Adipose tissue (tissue), 3 donors: ENCODE results near the gene GTF3C4. TPM values are rescaled to one million over a fixed set of nuclear protein-coding genes. Genes with fewer than 3 reads are reported as not detected.

Source experiments
- H3K27ac ChIP-seq: one replicate; pipeline ENCODE4 v1.5.1; 2013; ENCODE audit warnings: low read depth, low read length
- WGBS, 3 donors: extraction: QIAGEN DNeasy Blood & Tissue Kit; methylation state at CpG; one replicate each; pipeline ENCODE4 v1.1.7; 2013; 5-methylcytosine and 5-hydroxymethylcytosine counted together
- polyA plus RNA-seq, 3 donors: library from polyadenylated mRNA; stranded (reverse); fragments of 200-250 nt; gene quantifications; one replicate each; pipeline ENCODE4 v1.2.3, GENCODE V29; 2013
- donor health status: healthy with polysubstance abuse.
- donor health status: Bipolar disorder and iron deficiency.
- donor health status: healthy.

The GTF3C4 gene
- polyA plus RNA-seq, 3 donors = 2.5 to 4.4 (median 2.8) TPM

- H3K27ac ChIP-seq = no peak overlapping the region
- 94 to 96% (median 95%) methylated on average over 15 of the region's 15 CpGs for WGBS, 3 donors
These were observed 24.6 kb upstream of the GTF3C4 start for GRCh38 chr9:132645711-132646110.

GRCh38 chr9:132646726-132647125 lies 23.5 kb upstream of the GTF3C4 start:
- no peak overlapping the region for H3K27ac ChIP-seq
- 93 to 97% (median 93%) methylated on average over 7 of the region's 7 CpGs for WGBS, 3 donors

GRCh38 chr9:132647355-132647754 lies 22.9 kb upstream of the GTF3C4 start:
- H3K27ac ChIP-seq = no peak overlapping the region
- WGBS, 3 donors = 82 to 90% (median 83%) methylated on average over 4 of the region's 4 CpGs

- H3K27ac ChIP-seq = no peak overlapping the region
- WGBS, 3 donors = 70 to 85% (median 84%) methylated on average over 2 of the region's 2 CpGs
These were observed 22.5 kb upstream of the GTF3C4 start for GRCh38 chr9:132647806-132648205.

- 88 to 91% (median 91%) methylated on average over 7 of the region's 7 CpGs for WGBS, 3 donors
- no peak overlapping the region for H3K27ac ChIP-seq
These were observed 22.0 kb upstream of the GTF3C4 start for GRCh38 chr9:132648283-132648682.

GRCh38 chr9:132648685-132649084 lies 21.6 kb upstream of the GTF3C4 start:
- 75 to 86% (median 84%) methylated on average over 3 of the region's 3 CpGs for WGBS, 3 donors

GRCh38 chr9:132651259-132651658 lies 19.0 kb upstream of the GTF3C4 start:
- WGBS, 3 donors = 58 to 72% (median 65%) methylated on average over 6 of the region's 6 CpGs
- no peak overlapping the region for H3K27ac ChIP-seq

More at GRCh38 chr9:132648685-132649084, 21.6 kb upstream of the GTF3C4 start:
- H3K27ac ChIP-seq = no peak overlapping the region

- WGBS, 3 donors = 83 to 89% (median 88%) methylated on average over 7 of the region's 7 CpGs
- no peak overlapping the region for H3K27ac ChIP-seq
These were observed 14.0 kb upstream of the GTF3C4 start for GRCh38 chr9:132656299-132656698.

GRCh38 chr9:132662152-132662945 lies 7.9 kb upstream of the GTF3C4 start:
- 79 to 85% (median 84%) methylated on average over 12 of the region's 12 CpGs for WGBS, 3 donors
- H3K27ac ChIP-seq = no peak overlapping the region

- 70 to 79% (median 74%) methylated on average over 11 of the region's 11 CpGs for WGBS, 3 donors
- no peak overlapping the region for H3K27ac ChIP-seq
These were observed 7.1 kb upstream of the GTF3C4 start for GRCh38 chr9:132663117-132663516.

- 88 to 92% (median 91%) methylated on average over 2 of the region's 2 CpGs for WGBS, 3 donors
- H3K27ac ChIP-seq = no peak overlapping the region
These were observed 6.4 kb upstream of the GTF3C4 start for GRCh38 chr9:132663851-132664250.

- 0 to 1% (median 1%) methylated on average over 13 of the region's 13 CpGs for WGBS, 3 donors
These were observed 956 bp upstream of the GTF3C4 start for GRCh38 chr9:132669319-132669697.

GRCh38 chr9:132669698-132670456 lies 387 bp upstream of the GTF3C4 start, which contains the start of gene DDX31:
TSS of gene DDX31 (minus strand) at chr9:132669983. CDS start at chr9:132669934, 49 bp downstream.
- 1% methylated on average over 60 to 77 of the region's 77 CpGs for WGBS, 3 donors
- H3K27ac ChIP-seq = peak within 1 kb of the TSS; percentile 86

More at GRCh38 chr9:132669319-132669697, 956 bp upstream of the GTF3C4 start:
- no peak overlapping the region for H3K27ac ChIP-seq

- H3K27ac ChIP-seq = no peak overlapping the region
- 72 to 88% (median 85%) methylated on average over 6 of the region's 6 CpGs for WGBS, 3 donors
These were observed 1.6 kb downstream of the GTF3C4 start for GRCh38 chr9:132671620-132672412.

GRCh38 chr9:132672413-132672690 lies 2.1 kb downstream of the GTF3C4 start:
- 21 to 39% (median 34%) methylated on average over 5 of the region's 5 CpGs for whole genome bisulfite sequencing, 3 donors
- no peak overlapping the region for H3K27ac ChIP-seq

GRCh38 chr9:132673355-132673754 lies 3.1 kb downstream of the GTF3C4 start:
- H3K27ac ChIP-seq = no peak overlapping the region
- 32 to 39% (median 36%) methylated on average over 6 of the region's 6 CpGs for WGBS, 3 donors

- 83 to 89% (median 86%) methylated on average over 4 of the region's 4 CpGs for WGBS, 3 donors
- no peak overlapping the region for H3K27ac ChIP-seq
These were observed 4.2 kb downstream of the GTF3C4 start for GRCh38 chr9:132674485-132674884.

- 96 to 97% (median 97%) methylated on average over 8 of the region's 8 CpGs for WGBS, 3 donors
These were observed 7.7 kb downstream of the GTF3C4 start for GRCh38 chr9:132677976-132678375.

More at GRCh38 chr9:132677976-132678375, 7.7 kb downstream of the GTF3C4 start:
- H3K27ac ChIP-seq = no peak overlapping the region
